Neural cell (in vitro differentiated cells): Measurements from ENCODE around the gene OR14I1. TPM values are rescaled to one million over a fixed set of nuclear protein-coding genes. Genes with fewer than 3 reads are reported as not detected.

ENCODE experiments used
- H2AFZ ChIP-seq: fragments of 200-600, 300-800 bp; sonication (generic), shearing (Covaris generic); 2 replicates; pipeline ENCODE4 v1.6.0; 2014; ENCODE audit warnings: low read depth, mild to moderate bottlenecking, antibody characterized with exemption, low read length, moderate library complexity
- H3F3A ChIP-seq: fragments of 200-600 bp; shearing (Covaris generic); 2 replicates; pipeline ENCODE4 v1.6.1; 2016; ENCODE audit warnings: mild to moderate bottlenecking, moderate library complexity, mixed read lengths, antibody characterized with exemption, low read length; ENCODE audit not compliant: insufficient read depth, poor library complexity, severe bottlenecking
- H3K27ac ChIP-seq: fragments of 200-600, 300-800 bp; sonication (generic), shearing (Covaris generic); 2 replicates; pipeline ENCODE4 v1.5.1; 2014; ENCODE audit warnings: mild to moderate bottlenecking, low read length, moderate library complexity
- H3K27me3 ChIP-seq: fragments of 300-800, 200-600 bp; sonication (generic), shearing (Covaris generic); 2 replicates; pipeline ENCODE4 v1.6.0; 2014; ENCODE audit warnings: mild to moderate bottlenecking, low read depth, low read length, moderate library complexity; ENCODE audit not compliant: insufficient read depth
- H3K36me3 ChIP-seq: fragments of 300-800, 200-600 bp; sonication (generic), shearing (Covaris generic); 2 replicates; pipeline ENCODE4 v1.5.1; 2014; ENCODE audit warnings: mild to moderate bottlenecking, antibody characterized with exemption, low read length, moderate library complexity; ENCODE audit not compliant: insufficient read depth
- H3K4me2 ChIP-seq: fragments of 300-800, 200-600 bp; sonication (generic), shearing (Covaris generic); 2 replicates; pipeline ENCODE4 v1.6.0; 2014; ENCODE audit warnings: mild to moderate bottlenecking, low read length
- H3K4me3 ChIP-seq: fragments of 300-800, 200-600 bp; sonication (generic), shearing (Covaris generic); 2 replicates; pipeline ENCODE4 v1.5.1; 2014; ENCODE audit warnings: mild to moderate bottlenecking, low read length, moderate library complexity
- H3K79me2 ChIP-seq: fragments of 200-600 bp; shearing (Covaris generic); replicated peaks from 2 replicates; pipeline ENCODE4 v1.6.0; 2014; ENCODE audit warnings: mild to moderate bottlenecking, low read length, moderate library complexity; ENCODE audit not compliant: insufficient read depth
- H3K9ac ChIP-seq: fragments of 300-800, 200-600 bp; sonication (generic), shearing (Covaris generic); 2 replicates; pipeline ENCODE4 v1.6.1; 2016; ENCODE audit warnings: mild to moderate bottlenecking, low read length, mixed read lengths
- H3K9me2 ChIP-seq: fragments of 200-600 bp; shearing (Covaris generic); 2 replicates; pipeline ENCODE4 v1.6.1; 2016; ENCODE audit warnings: mild to moderate bottlenecking, low read length, mixed read lengths; ENCODE audit not compliant: insufficient read depth
- H3K9me3 ChIP-seq: fragments of 200-600, 300-800 bp; sonication (generic), shearing (Covaris generic); 2 replicates; pipeline ENCODE4 v1.6.1; 2016; ENCODE audit warnings: mild to moderate bottlenecking, mixed run types, low read length, moderate library complexity, mixed read lengths
- H4K20me1 ChIP-seq: fragments of 200-600 bp; shearing (Covaris generic); 2 replicates; pipeline ENCODE4 v1.6.1; 2016; ENCODE audit warnings: mild to moderate bottlenecking, mixed run types; ENCODE audit not compliant: insufficient read depth
- CTCF ChIP-seq: fragments of 450-650 bp; IDR thresholded peaks from 2 replicates; pipeline ENCODE4 v1.5.1; 2014; ENCODE audit warnings: antibody characterized with exemption, mild to moderate bottlenecking, moderate library complexity; ENCODE audit not compliant: poor library complexity, severe bottlenecking
- EP300 ChIP-seq: fragments of 450-650 bp; conservative IDR thresholded peaks from 2 replicates; pipeline ENCODE4 v1.6.1; 2014; ENCODE audit warnings: antibody characterized with exemption, mild to moderate bottlenecking, moderate library complexity; ENCODE audit not compliant: poor library complexity, severe bottlenecking
- EZH2 ChIP-seq: fragments of 200-600, 300-800 bp; shearing (Covaris generic), sonication (generic); IDR thresholded peaks from 2 replicates; pipeline ENCODE4 v1.6.1; 2014; ENCODE audit warnings: antibody characterized with exemption, low read length, borderline replicate concordance, mild to moderate bottlenecking; ENCODE audit not compliant: insufficient read depth, poor library complexity, severe bottlenecking
- MXI1 ChIP-seq: fragments of 450-650 bp; conservative IDR thresholded peaks from 2 replicates; pipeline ENCODE4 v1.6.1; 2014; ENCODE audit warnings: antibody characterized with exemption, mild to moderate bottlenecking; ENCODE audit not compliant: poor library complexity, severe bottlenecking
- POLR2AphosphoS5 ChIP-seq: IDR thresholded peaks from 2 replicates; pipeline ENCODE4 v1.6.1; 2012
- RAD21 ChIP-seq: fragments of 450-650 bp; conservative IDR thresholded peaks from 2 replicates; pipeline ENCODE4 v1.6.1; 2014; ENCODE audit warnings: antibody characterized with exemption, mild to moderate bottlenecking, moderate library complexity
- REST ChIP-seq: IDR thresholded peaks from 2 replicates; pipeline ENCODE4 v1.6.1; 2012; ENCODE audit warnings: borderline replicate concordance
- SMC3 ChIP-seq: fragments of 450-650 bp; conservative IDR thresholded peaks from 2 replicates; pipeline ENCODE4 v1.6.1; 2014; ENCODE audit warnings: antibody characterized with exemption, mild to moderate bottlenecking, moderate library complexity; ENCODE audit not compliant: poor library complexity
- TAF1 ChIP-seq: IDR thresholded peaks from 2 replicates; pipeline ENCODE4 v1.6.1; 2012; ENCODE audit warnings: low read depth
- polyA plus RNA-seq: library from polyadenylated mRNA; depleted of rRNA; stranded (reverse); fragments of >200 nt; gene quantifications from 2 replicates; pipeline ENCODE4 v1.2.3, GENCODE V29; 2014

OR14I1 gene
- polyA plus RNA-seq, 1 donor from 2014 or later: not detected

GRCh38 chr1:248739572-248740205 lies 37.1 kb upstream of the OR14I1 start:
- no peaks in the 10 kb centered on the region for H3K9me2 ChIP-seq
- no peak overlapping the region for H3K4me3 ChIP-seq
- TF ChIP-seq EZH2 (no peak), EP300 (no peak), POLR2AphosphoS5 (no peak), SMC3 (no peak), CTCF (no peak), TAF1 (no peak), REST (no peak), MXI1 (no peak), RAD21 (no peak)
- no peaks in the 10 kb centered on the region for H3F3A ChIP-seq
- no peak overlapping the region for H3K4me2 ChIP-seq
- H4K20me1 ChIP-seq: no peaks in the 10 kb centered on the region
- no peak overlapping the region for H3K27ac ChIP-seq
- H3K27me3 ChIP-seq: no peaks in the 10 kb centered on the region
- no peaks in the 10 kb centered on the region for H3K36me3 ChIP-seq
- H3K9me3 ChIP-seq: no peaks in the 10 kb centered on the region
- no peak overlapping the region for H2AFZ ChIP-seq
- no peaks in the 10 kb centered on the region for H3K79me2 ChIP-seq
- no peak overlapping the region for H3K9ac ChIP-seq

- TF ChIP-seq EZH2: no peak
- no peak for TF ChIP-seq MXI1
- no peak for TF ChIP-seq SMC3
- no peak for TF ChIP-seq RAD21
- no peak for TF ChIP-seq CTCF
- H3K27ac ChIP-seq: no peak overlapping the region
- H3K9me2 ChIP-seq: no peaks in the 10 kb centered on the region
Observed at GRCh38 chr1:248737457-248737856, 34.9 kb upstream of the OR14I1 start.

More at GRCh38 chr1:248737457-248737856, 34.9 kb upstream of the OR14I1 start:
- Histone ChIP-seq H3K9me3 (no peaks in the 10 kb centered on the region), H3K9ac (no peak overlapping the region), H3K27me3 (no peaks in the 10 kb centered on the region), H2AFZ (no peak overlapping the region), H4K20me1 (no peaks in the 10 kb centered on the region), H3F3A (no peaks in the 10 kb centered on the region), H3K79me2 (no peaks in the 10 kb centered on the region), H3K4me3 (no peak overlapping the region), H3K4me2 (no peak overlapping the region), H3K36me3 (no peaks in the 10 kb centered on the region)
